GM21825 (cell line): ENCODE results near the gene DYNLT2.
"Not testable (repeated sequence)": the region's sequence is repeated elsewhere in the genome, so short reads cannot be mapped to it uniquely, and the experiment has no call there.

Experiments used
- ATAC-seq: cut with Tn5 transposase; IDR thresholded peaks from one replicate; pipeline ENCODE4 v1.9.1; 2021; ENCODE audit warnings: mild to moderate bottlenecking, moderate library complexity; ENCODE audit not compliant: unreplicated experiment

DYNLT2 gene

GRCh38 chr6:169701954-169702839 lies 49.2 kb downstream of the DYNLT2 start, which contains the start of the genes C6orf120 and WDR27:
Gene C6orf120, plus strand, starts transcription at chr6:169702126. Its CDS starts 334 bp downstream, at chr6:169702460.
Gene WDR27, minus strand, starts transcription at chr6:169702029. Its CDS starts 13,024 bp downstream, at chr6:169689005.
- peak; percentile 97 for ATAC-seq

- no peak for ATAC-seq
Observed at GRCh38 chr6:169701311-169701953, 49.9 kb downstream of the DYNLT2 start.

GRCh38 chr6:169700296-169700695 lies 51.1 kb downstream of the DYNLT2 start:
- no peak for ATAC-seq

GRCh38 chr6:169697115-169697514 lies 54.3 kb downstream of the DYNLT2 start:
- not testable (repeated sequence) for ATAC-seq

- no peak for ATAC-seq
Observed at GRCh38 chr6:169695131-169695530, 56.2 kb downstream of the DYNLT2 start.

- ATAC-seq = no peak
Observed at GRCh38 chr6:169692516-169692915, 58.9 kb downstream of the DYNLT2 start.

GRCh38 chr6:169691260-169691659 lies 60.1 kb downstream of the DYNLT2 start:
- ATAC-seq = no peak
